Germinal center (tissue), 1 donor: ENCODE results near the gene NINJ2.
"Not testable (repeated sequence)": the region's sequence is repeated elsewhere in the genome, so short reads cannot be mapped to it uniquely, and the experiment has no call there.

Source experiments
- DNase-seq: peaks from one replicate; pipeline ENCODE4 v3.0.0; 2012; ENCODE audit warnings: mixed read lengths, low spot score

The NINJ2 gene

DNA sequence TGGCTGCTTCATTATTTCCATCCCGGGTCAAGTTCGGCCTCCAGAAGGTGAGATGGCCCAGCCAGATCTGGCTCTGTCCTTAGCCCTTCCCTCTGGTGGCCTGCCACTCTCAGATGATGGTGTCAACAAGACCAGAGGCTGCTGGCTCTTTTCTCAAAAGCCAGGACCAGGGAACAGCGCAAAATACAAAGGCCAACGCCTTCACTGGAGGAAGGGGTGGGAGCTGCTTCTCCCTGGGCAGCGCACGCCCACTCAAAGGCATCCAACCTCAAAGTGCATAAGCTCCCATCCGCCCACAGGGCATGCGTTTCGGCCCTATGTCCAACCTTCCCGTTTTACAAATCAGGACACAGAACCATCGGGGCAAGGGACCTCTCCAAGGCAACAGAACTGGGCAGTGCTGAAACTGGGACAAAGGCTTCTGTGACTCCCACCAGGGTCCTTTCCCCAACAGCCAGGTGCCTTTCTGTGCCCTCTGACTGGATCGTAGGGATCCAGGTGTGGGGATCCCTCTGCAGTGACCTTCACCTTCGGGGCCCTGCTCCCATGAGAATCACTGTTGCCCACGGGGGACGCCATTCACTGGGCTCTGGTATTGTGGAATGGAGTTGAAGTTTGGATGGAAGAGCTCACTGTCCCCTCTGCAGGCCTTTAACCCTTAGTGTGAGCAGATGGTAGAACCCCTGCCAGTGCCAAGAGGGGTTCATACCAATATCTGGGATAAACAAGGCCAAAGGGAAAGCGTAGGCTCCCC is 76.8 kb downstream of the NINJ2 start:
- no peak for DNase-seq

DNA sequence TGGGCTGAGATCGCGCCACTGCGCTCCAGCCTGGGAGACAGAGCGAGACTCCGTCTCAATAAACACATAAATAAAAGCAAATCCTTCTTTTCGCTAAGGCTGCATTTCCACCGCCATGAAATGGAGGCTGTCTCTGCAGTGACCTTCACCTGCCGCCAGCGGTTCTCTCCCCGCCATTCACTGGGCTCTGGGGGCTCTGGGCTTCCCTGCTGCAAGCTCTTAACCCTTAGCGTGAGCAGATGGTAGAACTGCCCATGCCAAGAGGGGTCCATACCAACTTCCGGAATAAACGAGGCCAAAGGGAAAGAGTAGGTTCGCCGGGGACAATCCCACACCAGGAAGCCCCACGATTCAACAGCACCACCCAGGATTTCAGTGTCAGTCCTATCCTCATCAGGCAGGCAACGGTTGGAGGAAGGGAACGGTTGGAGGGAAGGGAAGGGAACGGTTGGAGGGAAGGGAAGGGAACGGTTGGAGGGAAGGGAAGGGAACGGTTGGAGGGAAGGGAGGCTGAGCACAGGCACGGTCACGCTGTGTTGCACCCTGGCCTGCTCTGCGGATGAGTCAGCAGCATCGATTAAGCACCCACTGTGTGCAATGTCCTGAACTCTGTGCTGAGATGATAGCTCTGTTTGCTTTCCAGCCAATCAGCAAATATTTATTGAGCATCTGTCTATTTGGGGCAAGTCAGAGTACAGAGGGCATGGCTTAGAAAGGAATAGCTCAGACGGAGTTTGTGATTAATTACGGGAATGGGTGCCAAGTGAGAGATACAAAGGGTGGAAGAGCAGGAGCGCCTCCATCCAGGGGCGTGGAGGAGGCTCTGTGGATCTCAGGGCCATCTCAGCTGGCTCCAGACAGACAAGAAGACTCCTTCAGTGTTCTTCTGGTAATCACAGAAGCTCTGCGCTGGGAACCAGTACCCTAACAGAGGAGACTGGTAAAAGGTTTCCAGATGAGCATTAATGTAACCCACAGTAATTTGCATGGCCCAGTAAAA is 77.9 kb downstream of the NINJ2 start:
- DNase-seq: peak; percentile 42

DNA sequence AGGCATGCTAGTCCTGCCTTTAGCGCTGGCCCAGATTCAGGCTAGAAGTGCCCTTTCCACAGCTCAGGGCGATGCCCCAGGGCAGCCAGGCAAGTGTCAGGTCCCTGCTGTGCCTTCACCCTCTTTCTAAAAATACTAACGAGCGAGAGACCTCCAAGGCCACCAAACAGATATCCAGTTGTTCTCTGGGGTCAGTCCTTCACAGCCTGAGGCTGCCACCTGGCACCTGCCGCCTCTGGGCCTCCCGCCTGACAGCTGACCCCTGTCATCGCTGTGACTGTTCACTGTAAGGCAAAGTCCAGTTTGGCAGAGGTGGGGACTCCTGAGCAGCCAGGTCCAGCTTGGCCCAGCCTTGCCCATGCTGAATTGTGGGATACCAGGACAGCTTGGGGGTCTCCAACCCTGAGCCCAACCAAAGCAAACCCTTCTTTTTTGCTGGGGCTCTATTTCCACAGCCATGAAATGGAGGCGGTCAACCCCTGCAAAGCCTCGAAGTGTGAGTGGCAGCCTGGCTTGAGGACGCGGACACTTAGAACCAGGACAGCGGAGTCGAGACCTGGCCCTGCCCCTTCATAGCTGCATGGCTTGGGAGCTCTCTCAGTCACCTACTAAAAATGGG is 79.9 kb downstream of the NINJ2 start:
- DNase-seq: no peak

DNA sequence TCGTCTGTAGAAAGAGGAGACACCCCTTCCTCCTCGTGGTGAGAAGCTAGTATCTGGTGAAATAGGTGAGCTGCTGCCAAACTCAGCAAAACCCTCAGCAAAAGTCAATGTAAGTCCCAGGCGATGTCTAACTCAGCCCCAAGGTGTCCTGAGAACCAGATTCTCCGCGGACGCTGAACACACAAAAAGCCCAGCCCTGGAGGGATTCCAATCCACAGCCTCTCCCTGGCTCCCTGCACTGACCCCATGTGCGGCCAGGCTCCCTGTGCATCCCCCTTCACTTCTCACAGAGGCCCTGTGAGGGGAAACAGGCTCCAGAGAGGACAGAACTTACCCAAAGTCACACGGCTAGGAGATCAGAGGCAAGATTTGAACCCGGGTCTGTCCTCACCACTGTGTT is 81.5 kb downstream of the NINJ2 start:
- DNase-seq: no peak

DNA sequence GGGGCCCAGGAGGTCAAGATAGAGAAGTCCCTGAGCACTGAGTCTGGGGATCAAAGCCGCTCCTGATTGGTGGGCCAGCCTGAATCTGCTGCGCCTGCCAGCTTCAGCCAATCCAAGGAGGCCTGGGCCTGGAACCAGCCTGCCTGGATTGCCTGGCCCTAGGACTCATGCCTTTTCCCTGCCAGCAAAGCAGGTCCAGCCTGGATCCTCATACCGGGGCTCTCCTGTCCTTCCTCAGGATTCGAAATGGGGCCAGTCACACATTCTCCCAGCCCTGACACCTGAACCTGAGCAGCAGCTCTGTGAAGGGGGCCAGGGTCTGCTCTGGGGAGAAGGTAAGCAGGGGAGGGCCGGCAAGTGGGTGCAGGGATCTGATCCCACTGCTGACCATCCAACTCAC is 81.9 kb downstream of the NINJ2 start:
- DNase-seq: no peak

DNA sequence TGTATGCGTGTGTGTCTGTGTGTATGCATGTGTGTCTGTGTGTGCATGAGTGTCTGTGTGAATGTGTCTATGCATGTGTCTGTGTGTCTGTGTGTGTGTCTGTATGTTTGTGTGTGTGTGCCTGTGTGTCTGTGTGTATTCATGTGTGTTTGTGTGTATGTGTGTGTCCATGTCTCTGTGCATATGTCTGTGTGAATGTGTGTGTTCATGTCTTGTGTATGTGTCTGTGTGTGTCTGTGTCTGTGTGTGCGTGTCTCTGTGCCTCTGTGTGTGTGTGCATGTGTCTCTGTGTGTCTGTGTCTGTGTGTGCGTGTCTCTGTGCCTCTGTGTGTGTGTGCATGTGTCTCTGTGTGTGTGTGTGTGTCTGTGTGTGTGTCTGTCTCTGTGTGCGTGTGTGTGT is 82.4 kb downstream of the NINJ2 start:
- no peak for DNase-seq

DNA sequence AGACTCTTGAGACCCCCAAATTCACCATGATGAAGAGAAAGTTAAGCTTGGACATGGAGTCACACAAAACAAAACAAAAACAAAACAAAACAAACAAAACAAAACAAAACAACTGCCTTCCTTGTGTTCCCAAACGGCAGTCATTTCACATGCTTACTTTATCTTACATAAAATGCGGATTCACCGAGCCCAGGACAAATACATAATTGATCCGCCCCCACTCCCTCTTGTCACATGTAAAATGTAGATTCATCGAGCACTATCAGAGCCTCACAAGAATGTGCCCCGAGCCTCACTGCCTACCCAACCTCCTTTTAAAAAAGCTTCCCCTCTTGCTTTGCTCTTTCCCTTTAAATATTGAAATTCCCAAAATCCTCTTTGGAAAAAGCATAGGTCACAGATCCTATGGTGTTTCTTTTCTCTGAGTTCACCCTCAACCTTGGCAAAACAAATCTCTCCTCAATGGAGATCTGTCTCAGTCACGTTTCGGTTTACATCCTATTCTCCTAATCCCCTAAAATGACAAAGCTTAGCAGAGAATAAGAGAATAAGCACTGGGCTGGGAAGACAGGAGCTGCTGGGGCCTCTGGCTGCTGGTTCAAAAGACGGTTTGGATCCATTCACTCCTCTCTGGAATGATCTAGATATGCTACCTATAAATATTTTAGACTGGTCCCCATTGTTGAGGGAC is 83.7 kb downstream of the NINJ2 start:
- no peak for DNase-seq

DNA sequence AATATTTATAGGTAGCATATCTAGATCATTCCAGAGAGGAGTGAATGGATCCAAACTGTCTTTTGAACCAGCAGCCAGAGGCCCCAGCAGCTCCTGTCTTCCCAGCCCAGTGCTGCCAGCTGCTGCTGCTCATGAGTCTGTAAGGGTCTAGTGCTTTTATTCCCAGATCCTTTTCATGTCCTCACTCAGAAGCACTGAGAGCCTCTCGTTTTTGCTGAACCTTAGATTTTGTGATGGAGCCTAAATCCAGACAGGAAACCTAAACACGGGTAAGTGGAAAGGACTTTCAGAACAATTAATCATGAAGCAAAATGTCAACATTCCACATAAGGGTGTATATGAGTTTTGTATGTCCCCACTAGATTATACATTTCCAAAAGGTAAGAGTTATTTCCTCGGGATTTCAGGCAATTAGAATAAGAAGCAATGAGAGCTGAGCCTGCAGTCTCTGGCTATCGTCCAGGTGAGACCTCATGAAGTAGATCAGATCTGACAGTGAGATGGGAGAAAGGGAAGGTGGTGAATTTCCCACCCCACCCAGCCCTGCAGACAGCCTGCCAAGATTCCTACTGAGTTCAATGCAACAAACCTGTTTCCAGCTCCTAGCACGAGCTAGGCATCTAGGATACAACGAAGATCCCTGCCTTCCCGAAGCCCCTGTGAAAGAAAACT is 84.4 kb downstream of the NINJ2 start:
- DNase-seq: no peak

DNA sequence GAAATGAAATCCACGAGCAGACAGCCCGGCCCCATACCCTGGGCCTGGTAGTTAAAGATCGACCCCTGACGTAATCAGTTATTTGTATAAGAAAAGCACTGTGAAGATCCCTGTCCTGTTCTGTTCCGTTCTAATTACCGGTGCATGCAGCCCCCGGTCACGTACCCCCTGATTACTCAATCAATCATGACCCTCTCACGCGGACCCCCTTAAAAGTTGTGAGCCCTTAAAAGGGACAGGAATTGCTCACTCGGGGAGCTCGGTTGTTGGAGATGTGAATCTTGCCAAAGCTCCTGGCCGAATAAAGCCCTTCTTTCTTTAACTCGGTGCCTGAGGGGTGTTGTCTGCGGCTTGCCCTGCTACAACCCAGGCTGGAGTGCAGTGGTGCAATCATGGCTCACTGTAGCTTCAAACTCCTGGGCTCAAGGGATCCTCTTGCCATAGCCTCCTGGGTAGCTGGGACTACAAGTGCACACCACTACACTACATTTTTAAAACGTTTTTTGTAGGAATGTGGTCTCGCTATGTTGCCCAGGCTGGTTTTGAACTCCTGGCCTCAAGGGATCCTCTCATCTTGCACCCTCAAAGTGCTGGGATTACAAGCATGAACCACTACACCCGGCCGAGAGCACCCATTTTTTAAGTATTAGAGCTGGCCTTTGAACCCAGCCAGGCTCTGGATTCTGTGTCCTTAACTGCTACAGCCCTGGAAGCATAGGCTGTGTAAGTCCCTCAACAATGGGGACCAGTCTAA is 85.1 kb downstream of the NINJ2 start:
- DNase-seq: not testable (repeated sequence)

DNA sequence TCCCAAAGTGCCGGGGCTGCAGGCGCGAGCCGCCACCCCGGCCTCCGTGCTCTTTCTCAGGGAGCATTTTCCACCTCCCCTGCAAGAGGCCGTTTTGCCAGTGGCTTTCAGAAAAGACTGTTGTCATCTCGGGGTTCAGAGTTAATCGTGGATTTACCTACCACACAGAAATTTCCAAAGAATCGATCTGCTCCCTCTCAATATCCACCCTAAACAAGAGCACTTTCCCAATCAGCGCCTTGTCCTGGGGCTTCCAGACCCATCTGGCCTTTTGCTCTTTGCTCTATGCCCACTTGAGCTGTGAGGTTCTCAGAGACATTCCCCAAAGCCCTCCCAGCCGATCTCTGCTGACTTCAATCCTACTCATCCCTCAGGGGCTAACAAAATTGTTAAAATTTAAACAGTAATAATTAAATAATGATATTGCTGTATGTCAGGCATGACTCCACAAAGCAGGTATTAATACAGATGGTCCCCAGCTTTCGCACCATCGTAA is 86.6 kb downstream of the NINJ2 start:
- DNase-seq: no peak

DNA sequence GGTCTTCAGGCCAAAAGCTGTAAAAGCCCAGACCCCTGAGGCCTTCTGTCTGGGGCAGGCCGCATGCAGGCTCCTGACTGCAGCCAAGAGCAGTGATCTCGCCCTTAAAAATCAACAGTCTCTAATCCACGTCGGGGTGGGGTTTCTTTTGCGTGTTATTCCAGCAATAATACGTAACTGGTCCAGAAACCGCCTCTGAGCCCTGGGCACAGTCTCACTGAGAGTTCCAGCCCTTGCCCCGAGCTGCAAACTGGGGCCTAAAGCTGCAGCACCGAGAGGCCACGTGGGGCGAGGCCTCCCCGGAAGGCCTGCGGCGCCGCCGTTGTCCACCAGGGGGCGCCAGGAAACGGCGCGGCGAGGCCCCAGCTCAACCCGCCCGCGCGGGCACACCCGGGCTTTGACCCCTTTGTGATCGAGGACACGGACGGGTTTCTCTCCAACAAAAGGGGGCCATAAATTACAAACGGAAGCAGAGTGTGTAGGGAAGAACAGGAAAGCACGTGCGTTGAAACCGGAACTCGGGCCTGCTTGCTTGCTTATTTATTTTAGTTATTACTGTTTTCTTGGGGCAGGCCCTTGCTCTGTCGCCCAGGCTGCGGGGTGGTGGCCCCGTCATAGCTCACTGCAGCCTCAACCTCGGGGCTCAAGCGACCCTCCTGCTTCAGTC is 87.2 kb downstream of the NINJ2 start:
- peak; percentile 93 for DNase-seq

DNA sequence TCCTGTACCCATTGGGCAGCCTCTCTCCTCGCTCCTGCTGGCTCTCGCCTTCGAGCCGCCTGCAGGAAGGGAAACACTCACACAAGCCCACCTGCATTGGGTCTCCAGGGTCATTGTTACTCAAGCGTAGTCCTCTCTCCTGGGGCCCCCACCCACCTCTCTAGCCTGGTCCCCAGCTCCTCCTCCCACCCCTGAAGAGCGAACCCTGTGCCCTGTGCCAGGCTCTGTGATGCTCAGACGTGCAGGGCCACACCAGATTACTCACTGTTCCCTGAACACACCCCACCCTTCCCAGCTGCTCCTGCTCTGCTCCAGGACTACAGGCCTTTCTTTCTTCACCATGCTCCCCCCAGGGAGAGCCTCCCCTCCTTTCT is 88.1 kb downstream of the NINJ2 start:
- no peak for DNase-seq

DNA sequence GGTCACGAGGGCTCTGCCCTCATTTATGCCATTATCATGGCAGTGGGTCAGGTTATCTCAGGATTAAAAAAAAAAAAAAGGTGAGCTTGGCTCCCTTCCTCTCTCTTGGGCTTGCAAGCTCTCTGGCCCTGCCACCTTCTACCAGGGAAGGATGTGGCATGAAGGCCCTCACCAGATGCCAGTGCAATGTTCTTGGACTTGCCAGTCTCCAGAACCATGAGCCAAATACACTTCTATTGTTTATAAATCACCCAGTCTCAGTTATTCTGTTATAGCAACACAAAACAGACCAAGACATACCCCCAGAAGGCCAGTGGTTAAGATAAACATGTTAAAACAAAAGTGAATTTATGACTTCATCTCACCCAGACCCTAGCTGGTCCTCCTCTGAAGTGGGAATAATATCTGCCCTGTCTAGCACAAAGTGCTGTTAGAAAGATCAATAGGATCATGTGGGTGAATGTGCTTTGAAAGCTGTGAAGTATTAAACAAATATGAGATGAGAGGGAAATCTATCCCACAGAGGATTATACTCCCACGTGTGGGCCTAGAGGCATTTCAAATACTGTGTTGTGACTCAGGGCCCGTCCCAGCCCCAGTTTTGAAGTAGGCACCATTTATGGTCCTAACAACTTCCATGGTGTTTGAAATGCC is 88.6 kb downstream of the NINJ2 start:
- no peak for DNase-seq

DNA sequence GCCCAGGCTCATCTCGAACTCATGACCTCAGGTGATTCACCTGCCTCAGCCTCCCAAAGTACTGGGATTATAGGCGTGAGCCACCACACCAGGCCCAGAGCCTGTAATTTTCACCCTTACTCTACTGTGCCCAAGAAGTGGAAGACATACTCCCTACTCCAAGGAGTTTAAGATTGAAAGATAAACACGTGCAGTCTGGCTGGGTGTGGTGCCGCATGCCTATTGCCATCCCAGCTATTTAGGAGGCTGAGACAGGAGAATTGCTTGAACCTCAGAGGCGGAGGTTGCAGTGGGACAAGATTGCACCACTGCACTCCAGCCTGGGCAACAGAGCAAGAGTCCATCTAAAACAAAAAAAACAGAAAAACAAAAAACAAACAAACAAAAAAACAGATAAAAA is 90.0 kb downstream of the NINJ2 start:
- DNase-seq: no peak

DNA sequence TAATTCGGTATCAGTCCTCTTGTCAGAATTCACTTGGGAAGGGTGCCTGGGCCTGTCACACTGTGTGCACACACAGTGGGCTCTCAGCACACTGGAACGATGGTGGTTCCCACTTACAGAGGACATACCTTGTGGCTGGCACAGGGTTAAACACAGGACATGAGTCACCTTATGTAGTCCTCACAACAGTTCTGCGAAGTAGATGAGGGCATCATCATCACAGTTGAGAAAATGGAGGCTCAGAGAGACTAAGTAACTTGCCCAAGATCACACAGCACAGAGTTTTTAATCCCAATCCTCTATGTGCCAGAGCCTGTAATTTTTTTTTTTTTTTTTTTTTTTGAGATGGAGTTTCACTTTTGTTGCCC is 90.7 kb downstream of the NINJ2 start:
- DNase-seq: no peak

DNA sequence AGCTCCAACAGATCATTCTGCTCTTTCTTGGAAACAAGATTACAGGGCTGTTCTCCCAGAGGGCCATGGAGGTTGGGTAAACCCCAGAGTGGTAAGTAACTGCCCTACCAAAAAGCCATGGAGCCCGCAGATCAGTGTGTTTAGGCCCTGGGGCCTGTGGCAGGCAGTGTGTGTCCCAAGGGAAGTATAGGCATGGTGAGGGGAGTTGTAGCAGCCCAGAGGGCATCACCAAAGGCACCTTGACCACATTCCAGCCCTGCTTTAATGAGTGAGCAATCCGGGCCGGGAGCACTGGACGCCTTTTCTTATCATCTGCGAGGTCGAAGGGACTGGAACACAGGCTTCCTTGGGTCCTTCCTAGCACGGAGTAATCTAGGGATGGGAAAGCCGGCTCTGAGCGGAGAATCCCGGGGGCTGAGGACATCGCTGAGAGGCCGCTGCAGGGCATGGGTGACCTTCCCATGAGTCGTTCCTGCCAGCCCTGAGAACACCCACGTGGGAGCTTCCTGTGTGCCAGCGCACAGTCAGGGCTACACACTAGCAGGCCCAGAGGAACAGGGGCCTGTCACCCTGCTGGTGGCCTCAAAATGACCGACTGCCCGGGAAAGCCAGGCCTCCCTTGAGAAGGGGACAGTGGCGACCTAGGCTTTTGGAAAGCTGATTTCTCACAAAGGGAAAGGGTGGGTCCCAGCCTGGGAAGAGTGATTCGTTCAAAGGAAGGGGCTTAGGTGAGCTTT is 91.3 kb downstream of the NINJ2 start:
- no peak for DNase-seq

DNA sequence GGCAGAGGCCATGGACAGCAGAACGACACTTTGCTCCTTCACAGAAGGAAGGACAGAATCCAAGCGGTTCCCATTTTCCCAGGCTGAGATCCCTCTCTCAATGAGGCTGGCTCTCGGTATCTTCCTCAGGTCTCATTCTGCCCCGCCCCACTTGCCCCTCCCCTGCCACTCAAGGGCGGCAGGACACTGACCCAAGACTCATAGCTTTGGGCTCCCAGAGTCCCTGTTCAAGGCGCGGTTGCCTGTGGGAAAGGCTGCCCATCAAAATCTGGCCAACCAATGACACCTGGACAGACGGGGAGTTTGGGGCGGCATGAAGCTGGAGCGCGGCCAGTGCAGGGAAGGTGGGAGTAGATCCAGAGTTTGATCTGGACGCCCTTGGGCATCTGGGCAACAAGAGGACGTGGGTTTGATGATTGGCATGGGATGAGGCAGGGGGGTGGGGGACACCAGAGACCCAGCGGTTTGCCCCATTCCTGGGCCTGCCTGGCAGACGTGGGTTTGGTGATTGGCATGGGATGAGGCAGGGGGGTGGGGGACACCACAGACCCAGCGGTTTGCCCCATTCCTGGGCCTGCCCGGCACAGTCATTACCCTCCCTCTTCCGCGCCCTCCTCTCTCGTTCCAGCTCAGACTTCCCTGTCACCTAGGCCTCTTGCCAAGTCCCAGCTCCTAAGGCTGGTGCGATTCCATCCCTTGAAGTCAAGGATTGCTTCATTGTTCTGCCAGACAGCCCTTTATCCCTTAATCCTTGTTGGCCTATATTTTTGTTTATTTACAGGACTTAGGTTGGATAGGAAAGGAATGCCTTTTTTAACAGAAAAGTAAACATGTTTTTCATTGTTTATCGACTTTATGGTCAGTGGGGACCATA is 92.1 kb downstream of the NINJ2 start:
- DNase-seq: no peak

DNA sequence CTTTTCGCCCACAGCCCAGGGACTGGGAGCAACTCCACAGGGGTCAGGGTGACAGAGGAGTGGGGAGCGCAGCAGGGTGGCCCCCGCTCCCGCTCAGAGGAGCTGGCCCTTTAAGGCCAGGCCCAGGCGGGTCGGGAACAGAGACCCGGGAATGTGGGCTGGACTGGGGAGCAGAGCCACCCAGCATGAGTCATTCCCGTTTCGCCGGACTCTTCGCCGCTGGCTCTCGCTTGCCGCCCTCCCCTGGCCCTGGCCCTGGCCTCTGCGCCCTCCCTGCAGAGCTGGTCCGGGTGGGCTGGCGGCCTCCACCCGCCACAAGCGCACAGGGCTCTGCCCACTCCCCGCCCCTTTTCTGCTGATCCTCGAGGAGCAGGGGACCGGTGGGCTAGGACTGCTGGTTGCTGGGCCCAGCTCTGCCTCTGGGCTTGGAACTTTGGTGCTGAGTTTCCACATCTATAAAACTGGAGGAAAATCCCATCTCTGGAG is 92.8 kb downstream of the NINJ2 start:
- DNase-seq: no peak
